GM12801 (cell line): ENCODE measurements around the gene RGS9.

Source experiments
- CTCF ChIP-seq: IDR thresholded peaks from one replicate; pipeline ENCODE4 v1.5.1; 2011; ENCODE audit warnings: control low read depth; ENCODE audit not compliant: insufficient read length; ENCODE audit errors: extremely low read depth

The RGS9 gene

GRCh38 chr17:65166787-65167186, 29.6 kb downstream of the RGS9 start:
- no peak for TF ChIP-seq CTCF

GRCh38 chr17:65167566-65167965, 30.4 kb downstream of the RGS9 start:
- TF ChIP-seq CTCF, result no peak

- no peak for TF ChIP-seq CTCF
Observed at GRCh38 chr17:65169691-65170090, 32.5 kb downstream of the RGS9 start.

GRCh38 chr17:65170839-65171238, 33.7 kb downstream of the RGS9 start:
- no peak for TF ChIP-seq CTCF

GRCh38 chr17:65171752-65172151, 34.6 kb downstream of the RGS9 start:
- TF ChIP-seq CTCF, result no peak

- TF ChIP-seq CTCF, result no peak
Observed at GRCh38 chr17:65172496-65173136, 35.4 kb downstream of the RGS9 start.

- no peak for TF ChIP-seq CTCF
Observed at GRCh38 chr17:65173284-65173793, 36.2 kb downstream of the RGS9 start.
